Large intestine (tissue), 3 donors: Measurements from ENCODE around the gene BGN. TPM values are rescaled to one million over a fixed set of nuclear protein-coding genes. Genes with fewer than 3 reads are reported as not detected.

Experiments
- DNase-seq, 2 donors: peaks; one replicate each; pipeline versions ENCODE4 v3.0.0 to v3.0.0-alpha.2; 2013
- H3K27ac ChIP-seq: one replicate; pipeline ENCODE4 v1.5.1; 2013; ENCODE audit warnings: low read length
- H3K27me3 ChIP-seq: 2 replicates; pipeline ENCODE4 v1.6.1; 2013; ENCODE audit warnings: low read length; ENCODE audit not compliant: control insufficient read depth, insufficient read depth
- H3K36me3 ChIP-seq: 2 replicates; pipeline ENCODE4 v1.6.1; 2013; ENCODE audit warnings: low read length; ENCODE audit not compliant: control insufficient read depth, insufficient read depth
- H3K4me1 ChIP-seq: one replicate; pipeline ENCODE4 v1.6.1; 2013; ENCODE audit warnings: low read length; ENCODE audit not compliant: control insufficient read depth, insufficient read depth
- H3K4me3 ChIP-seq: one replicate; pipeline ENCODE4 v1.5.1; 2013; ENCODE audit warnings: low read length
- H3K9me3 ChIP-seq: one replicate; pipeline ENCODE4 v1.6.1; 2013; ENCODE audit warnings: mild to moderate bottlenecking, low read depth, low read length, moderate library complexity; ENCODE audit not compliant: control insufficient read depth
- WGBS: methylation state at CpG from one replicate; pipeline ENCODE4 v1.1.5; 2013; ENCODE audit warnings: low lambda C conversion rate; ENCODE audit not compliant: insufficient coverage; 5-methylcytosine and 5-hydroxymethylcytosine counted together
- polyA plus RNA-seq: library from polyadenylated mRNA; unstranded; fragments of 120-200 nt; gene quantifications from one replicate; pipeline ENCODE4 v1.2.1, GENCODE V29; 2013

The BGN gene
- polyA plus RNA-seq, 1 donor, result 17.2 TPM

DNA sequence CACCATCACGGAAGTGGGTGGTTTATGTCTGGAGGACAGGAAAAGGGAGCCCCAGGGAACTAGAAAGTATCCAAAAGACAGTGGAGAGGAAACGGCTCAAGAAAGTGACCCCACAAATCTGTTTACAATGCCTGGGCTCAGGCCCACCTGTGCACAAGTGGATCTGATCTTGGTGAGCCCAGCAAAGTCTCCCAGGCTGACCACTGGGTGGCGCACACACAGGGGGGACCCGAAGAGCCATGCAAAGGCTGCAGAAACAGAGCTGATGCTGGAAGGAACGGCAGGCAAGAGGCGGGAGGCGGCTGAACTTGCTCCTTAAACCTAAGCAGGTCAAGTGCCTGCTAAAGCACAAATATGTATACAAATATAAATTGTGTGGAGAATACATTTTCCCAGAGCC is 34.0 kb upstream of the BGN start:
- Histone ChIP-seq H3K4me1 (no peaks in the 10 kb centered on the region), H3K9me3 (no peaks in the 10 kb centered on the region), H3K27ac (no peak overlapping the region), H3K36me3 (peaks cover 19% of the 10 kb centered on the region), H3K27me3 (no peaks in the 10 kb centered on the region), H3K4me3 (no peak overlapping the region)
- WGBS, result no CpG with 5 or more reads among the region's 7 CpGs
- DNase-seq, result no peak

DNA sequence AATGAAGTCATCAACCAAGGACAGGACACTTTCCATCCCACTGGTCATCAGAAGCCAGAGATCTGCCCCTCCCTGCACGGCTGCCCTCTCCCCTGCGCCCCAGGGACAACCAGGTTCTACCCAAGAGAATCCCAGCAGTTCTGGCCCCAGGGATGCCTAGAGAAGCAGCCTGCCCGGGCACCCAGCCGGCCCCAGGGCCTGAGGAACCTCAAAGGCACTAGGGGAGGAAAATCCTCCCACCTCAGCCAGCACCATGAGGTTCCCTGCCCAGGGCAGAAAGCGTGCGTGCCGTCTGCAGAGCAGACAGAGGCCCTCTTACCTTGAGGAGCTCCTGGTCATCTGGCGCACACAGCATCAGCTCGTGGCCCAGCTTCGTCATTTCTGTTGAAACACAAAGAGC is 32.5 kb upstream of the BGN start:
- Histone ChIP-seq H3K4me3 (no peak overlapping the region), H3K4me1 (no peaks in the 10 kb centered on the region), H3K9me3 (no peaks in the 10 kb centered on the region), H3K27ac (no peak overlapping the region), H3K36me3 (peaks cover 18% of the 10 kb centered on the region), H3K27me3 (no peaks in the 10 kb centered on the region)
- no peak for DNase-seq
- WGBS, result no CpG with 5 or more reads among the region's 10 CpGs

DNA sequence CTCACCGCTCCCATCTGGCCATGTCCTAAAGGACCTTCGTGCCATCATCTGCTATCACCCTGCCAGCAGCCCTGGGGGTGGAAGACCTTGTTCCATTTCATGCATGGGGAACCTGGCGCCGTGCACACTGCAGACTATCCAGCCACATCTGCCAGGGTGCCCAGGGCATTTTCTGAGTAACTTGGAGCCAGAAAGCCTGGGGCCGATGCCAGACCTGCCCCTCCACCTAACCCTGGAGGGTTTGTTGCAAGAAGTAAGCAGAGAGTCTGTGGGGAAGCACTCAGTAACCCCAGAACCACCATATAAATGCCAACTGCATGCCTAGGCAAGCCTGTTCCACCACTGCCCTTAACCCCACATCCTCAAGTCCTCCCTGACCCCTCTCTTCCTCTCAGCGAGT is 31.7 kb upstream of the BGN start:
- H3K4me1 ChIP-seq, result no peaks in the 10 kb centered on the region
- peaks cover 18% of the 10 kb centered on the region for H3K36me3 ChIP-seq
- H3K27ac ChIP-seq, result no peak overlapping the region
- no peak for DNase-seq
- no CpG with 5 or more reads among the region's 6 CpGs for WGBS
- H3K27me3 ChIP-seq, result no peaks in the 10 kb centered on the region
- H3K4me3 ChIP-seq, result no peak overlapping the region
- no peaks in the 10 kb centered on the region for H3K9me3 ChIP-seq

DNA sequence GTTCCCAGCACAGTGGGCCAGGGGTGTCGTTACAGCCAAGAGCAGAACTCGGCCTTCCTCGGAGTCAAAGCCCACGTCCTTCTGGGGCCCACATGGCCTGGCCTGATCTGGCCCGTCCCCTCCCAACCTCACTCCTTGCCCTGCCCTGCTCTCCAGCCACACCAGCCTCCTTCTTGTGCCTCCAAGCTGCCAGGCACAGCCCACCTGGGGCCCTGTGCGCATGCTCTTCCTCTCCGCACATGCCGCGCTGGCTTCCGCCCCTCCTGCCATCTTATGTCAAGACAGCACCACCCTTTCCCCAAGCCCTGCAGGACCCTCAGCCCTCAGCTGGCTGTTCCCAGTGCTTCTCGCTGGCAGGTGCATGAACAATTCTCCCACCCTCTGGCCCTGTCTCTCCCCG is 31.2 kb upstream of the BGN start:
- no CpG with 5 or more reads among the region's 12 CpGs for WGBS
- peaks cover 18% of the 10 kb centered on the region for H3K36me3 ChIP-seq

DNA sequence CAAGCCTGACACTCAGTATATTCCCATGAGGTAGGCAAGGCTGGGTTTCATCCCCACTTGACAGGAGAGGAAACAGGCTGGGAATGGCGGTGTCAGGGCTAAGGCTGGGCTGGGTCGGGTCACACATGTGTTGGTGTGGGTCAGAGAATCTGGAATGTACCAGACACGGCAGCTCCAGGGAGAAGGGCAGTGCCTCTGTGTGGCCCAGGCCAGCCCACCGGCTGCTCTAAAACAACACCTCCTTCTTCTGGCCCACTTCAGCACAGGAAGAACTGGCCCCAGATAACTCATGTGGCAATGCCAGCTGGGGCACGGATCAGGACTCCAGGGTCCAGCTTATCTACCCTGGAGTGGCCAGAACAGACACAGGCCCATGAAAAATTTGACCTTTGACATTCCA is 30.7 kb upstream of the BGN start:
- H3K4me1 ChIP-seq, result no peaks in the 10 kb centered on the region
- DNase-seq, result no peak
- H3K27ac ChIP-seq, result no peak overlapping the region
- H3K9me3 ChIP-seq, result no peaks in the 10 kb centered on the region
- H3K36me3 ChIP-seq, result peaks cover 18% of the 10 kb centered on the region
- WGBS, result no CpG with 5 or more reads among the region's 5 CpGs
- no peaks in the 10 kb centered on the region for H3K27me3 ChIP-seq
- H3K4me3 ChIP-seq, result no peak overlapping the region

More for the DNA sequence above, 31.2 kb upstream of the BGN start:
- Histone ChIP-seq H3K9me3 (no peaks in the 10 kb centered on the region), H3K27ac (no peak overlapping the region), H3K27me3 (no peaks in the 10 kb centered on the region), H3K4me1 (no peaks in the 10 kb centered on the region), H3K4me3 (no peak overlapping the region)
- no peak for DNase-seq

DNA sequence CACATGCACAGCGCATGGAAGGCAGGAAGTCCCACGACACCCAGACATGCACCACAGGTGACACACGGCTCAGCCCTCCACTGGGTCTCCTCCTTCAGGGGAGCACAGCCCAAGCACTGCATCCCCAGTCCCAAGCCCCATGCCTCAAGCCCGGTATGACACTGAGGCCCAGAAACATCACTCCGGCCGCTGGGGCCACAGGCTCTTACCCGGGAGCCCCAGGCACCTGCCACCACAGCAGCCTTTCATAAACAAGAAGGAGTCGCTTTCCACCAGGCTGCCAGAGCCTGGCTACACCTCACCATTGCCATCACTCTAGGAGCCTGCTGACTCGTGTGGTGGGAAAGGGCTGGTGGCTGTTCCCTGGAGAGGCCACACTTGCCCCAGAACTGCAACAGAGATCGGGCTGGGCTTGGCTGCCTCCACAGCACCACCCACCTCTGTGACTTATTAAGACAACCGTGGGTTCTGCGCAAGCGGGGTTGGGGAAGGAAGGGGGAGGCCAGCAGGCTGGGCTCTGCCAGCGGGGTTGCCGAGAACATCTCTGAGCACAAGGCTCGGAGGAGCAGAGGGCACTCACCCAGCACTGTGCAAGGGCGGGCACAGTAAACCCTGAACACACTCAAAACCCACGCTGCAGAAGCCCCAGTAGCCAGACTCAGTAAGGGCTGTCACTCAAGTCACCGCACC is 28.9 kb upstream of the BGN start:
- H3K27me3 ChIP-seq, result no peaks in the 10 kb centered on the region
- no CpG with 5 or more reads among the region's 19 CpGs for WGBS
- H3K4me3 ChIP-seq, result no peak overlapping the region
- DNase-seq, result no peak
- peaks cover 14% of the 10 kb centered on the region for H3K36me3 ChIP-seq
- peaks cover 4% of the 10 kb centered on the region for H3K4me1 ChIP-seq
- no peak overlapping the region for H3K27ac ChIP-seq
- H3K9me3 ChIP-seq, result no peaks in the 10 kb centered on the region

DNA sequence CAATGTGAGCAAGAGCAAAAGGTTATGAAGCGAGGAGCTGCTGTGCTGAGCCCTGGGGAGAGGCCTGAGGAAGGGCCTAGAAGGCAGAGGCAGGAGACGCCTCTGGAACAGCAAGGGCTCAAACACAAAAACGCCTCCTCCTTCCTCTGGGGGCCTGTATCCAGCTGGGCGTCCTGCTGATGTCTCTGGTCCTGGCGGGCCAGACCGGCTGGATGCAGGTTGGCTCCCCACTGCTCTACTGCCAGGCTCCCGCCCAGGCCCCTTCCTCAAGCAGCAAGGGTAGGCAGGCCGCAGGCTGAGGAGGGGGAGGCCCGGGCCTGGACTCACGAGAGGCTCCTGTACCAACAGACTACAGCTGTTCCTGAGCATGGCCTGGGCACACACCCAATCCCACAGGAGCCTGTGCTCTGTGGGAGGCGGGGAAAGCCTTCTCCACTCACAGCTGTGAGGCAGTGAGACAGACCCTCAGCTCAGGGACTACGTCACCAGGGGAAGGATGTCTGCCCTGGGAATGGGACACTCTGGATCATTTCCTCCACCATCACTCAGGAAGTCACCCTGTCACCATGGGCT is 26.7 kb upstream of the BGN start:
- Histone ChIP-seq H3K27ac (no peak overlapping the region), H3K27me3 (no peaks in the 10 kb centered on the region), H3K4me1 (peaks cover 12% of the 10 kb centered on the region), H3K9me3 (no peaks in the 10 kb centered on the region), H3K36me3 (peaks cover 9% of the 10 kb centered on the region), H3K4me3 (no peak overlapping the region)
- peak in 1 of 2 donors; percentile 18 for DNase-seq
- WGBS, result no CpG with 5 or more reads among the region's 12 CpGs

DNA sequence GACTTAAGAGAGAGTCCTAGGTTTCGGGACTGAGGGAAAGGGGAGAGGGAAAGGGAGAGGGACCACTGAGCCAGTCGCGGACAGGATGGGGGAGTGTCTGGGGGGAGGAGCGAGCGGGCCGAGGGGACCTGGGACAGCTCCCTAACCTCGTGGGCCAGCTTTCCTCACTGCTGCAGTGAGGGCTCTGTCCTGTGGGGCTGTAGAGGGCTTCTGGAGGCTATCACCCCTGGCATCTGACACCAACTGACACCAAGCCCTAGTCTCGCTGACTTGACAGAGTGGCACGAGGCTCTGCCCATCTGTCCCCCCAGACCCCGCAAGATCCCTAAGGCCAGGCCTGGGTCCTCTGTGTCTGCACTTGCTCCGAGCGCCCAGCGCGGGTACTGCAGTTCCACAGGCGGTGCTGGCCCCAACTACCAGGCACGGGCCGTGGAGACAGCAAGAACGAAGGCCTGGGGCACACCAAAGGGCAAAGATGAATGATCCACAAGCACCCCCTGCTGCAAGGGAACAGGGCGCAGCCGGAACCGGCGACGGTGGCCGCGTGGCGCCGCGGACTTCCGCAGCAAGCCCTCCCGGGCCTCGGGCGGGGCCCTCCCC is 24.9 kb upstream of the BGN start:
- no peaks in the 10 kb centered on the region for H3K36me3 ChIP-seq
- peak overlapping the region; percentile 29 for H3K27ac ChIP-seq
- H3K27me3 ChIP-seq, result no peaks in the 10 kb centered on the region
- no peak for DNase-seq
- peak overlapping the region; percentile 59 for H3K4me3 ChIP-seq
- WGBS, result no CpG with 5 or more reads among the region's 32 CpGs
- peaks cover 13% of the 10 kb centered on the region for H3K4me1 ChIP-seq
- H3K9me3 ChIP-seq, result no peaks in the 10 kb centered on the region

DNA sequence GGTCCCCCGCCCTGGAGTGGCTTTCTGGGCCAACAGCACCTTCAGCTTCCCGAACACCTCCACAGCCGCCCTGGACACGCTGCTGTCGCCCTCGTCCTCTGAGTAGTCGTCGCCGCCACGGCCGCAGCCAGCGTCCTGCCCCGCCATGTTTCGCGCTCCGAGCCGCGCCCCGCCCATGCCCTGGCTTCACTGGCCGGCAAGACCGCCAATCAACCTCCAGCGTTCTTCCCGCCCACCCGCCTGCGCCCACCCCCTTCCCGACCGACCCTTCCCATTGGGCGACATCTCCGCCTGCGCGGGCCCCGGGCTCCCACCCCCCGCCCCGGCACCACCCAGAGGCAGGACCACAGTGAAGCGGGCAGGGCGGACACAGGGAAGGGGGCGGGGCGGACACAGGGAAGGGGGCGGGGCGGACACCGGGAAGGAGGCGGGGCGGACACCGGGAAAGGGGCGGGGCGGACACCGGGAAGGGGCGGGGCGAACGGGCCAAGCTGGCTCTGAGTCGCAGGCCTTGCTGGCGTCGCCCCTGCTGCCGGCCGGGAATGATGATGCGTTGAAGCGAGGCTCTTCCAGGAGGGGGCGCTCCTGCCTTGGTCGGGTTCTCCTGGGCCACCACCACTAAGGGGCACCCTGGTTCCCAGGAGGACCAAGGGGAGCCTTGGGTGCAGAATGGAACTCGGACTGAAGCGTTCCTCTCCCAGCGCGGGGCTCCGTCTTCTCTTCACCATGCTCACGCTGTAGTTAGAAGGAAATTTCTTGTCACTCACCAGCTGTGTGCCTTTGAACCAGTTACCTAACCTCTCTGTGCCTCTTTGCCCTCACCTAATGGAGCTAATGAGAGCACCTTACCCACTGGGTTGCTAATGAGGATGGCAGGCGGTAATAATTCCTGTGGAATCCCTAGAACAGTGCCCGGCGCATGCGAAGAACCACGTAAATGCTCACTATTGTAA is 24.1 kb upstream of the BGN start, which contains the start of gene HAUS7:
TSS of gene HAUS7 (minus strand) at position 166 of the 953 bp plus-strand sequence. CDS start at position 147, 19 bp downstream.
- peaks cover 18% of the 10 kb centered on the region for H3K4me1 ChIP-seq
- H3K27me3 ChIP-seq, result no peaks in the 10 kb centered on the region
- peak; percentile 87 to 88 for DNase-seq
- WGBS, result no CpG with 5 or more reads among the region's 70 CpGs
- H3K27ac ChIP-seq, result peak within 1 kb of the TSS; percentile 55
- peak within 1 kb of the TSS; percentile 59 for H3K4me3 ChIP-seq
- H3K36me3 ChIP-seq, result no peaks in the 10 kb centered on the region
- H3K9me3 ChIP-seq, result no peaks in the 10 kb centered on the region

DNA sequence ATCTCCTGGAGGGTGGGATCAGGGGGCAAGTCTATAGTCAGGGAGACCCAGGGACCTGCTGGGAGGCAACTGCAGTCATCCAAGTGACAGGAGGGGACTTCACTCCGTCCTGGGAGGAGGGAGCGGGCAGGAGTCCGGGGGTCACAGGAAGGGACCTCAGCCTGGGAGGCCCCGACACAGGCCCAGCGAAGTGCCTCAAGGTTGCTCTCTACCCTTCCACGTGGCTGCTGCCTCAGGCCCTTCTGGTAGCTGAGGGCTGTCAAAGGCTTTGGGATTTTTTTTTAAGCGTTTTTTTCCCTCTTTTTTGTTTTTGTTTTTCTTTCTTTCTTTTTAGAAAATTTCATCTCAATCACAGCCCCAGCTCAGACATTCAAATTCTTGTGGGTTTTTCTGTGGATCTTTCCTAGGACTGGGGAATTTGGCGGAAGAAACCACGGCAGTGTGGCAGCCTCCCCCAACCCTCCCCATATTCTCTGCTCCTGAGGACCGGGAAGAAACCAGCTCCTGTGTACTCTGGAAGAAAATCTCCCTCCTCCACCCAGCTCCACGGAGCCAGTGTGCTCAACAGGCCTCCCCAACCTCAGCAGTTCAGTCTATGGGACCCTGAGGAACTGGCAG is 23.0 kb upstream of the BGN start:
- H3K9me3 ChIP-seq, result no peaks in the 10 kb centered on the region
- peak overlapping the region; percentile 55 for H3K27ac ChIP-seq
- no peaks in the 10 kb centered on the region for H3K27me3 ChIP-seq
- H3K36me3 ChIP-seq, result no peaks in the 10 kb centered on the region
- peak in 1 of 2 donors; percentile 27 for DNase-seq
- 75% methylated on average over 2 of the region's 11 CpGs for WGBS
- peaks cover 19% of the 10 kb centered on the region for H3K4me1 ChIP-seq
- no peak overlapping the region for H3K4me3 ChIP-seq
